Activated naive CD4-positive, alpha-beta T cell treated with anti-CD3 and anti-CD28 coated beads, Interleukin-2, amount 50 U/mL, for 72 hours (primary cell): ENCODE data around the gene RBM10. TPM values are rescaled to one million over a fixed set of nuclear protein-coding genes. Genes with fewer than 3 reads are reported as not detected.

Experiments
- ATAC-seq, 2 donors: fragments of 150-1000 bp; cut with Tn5 transposase; 2 replicates each; pipeline ENCODE4 v1.10.0; 2021; ENCODE audit warnings: mild to moderate bottlenecking in 2 of 2, moderate library complexity in 2 of 2
- DNase-seq, 2 donors: peaks; one replicate each; pipeline ENCODE4 v3.0.0; 2021 to 2022; ENCODE audit warnings: low spot score in 2 of 2
- H3K27ac Mint-ChIP-seq, 2 donors: one replicate each; pipeline ENCODE4 v1.8.0; 2022; ENCODE audit warnings: mild to moderate bottlenecking in 2 of 2, mixed read lengths in 2 of 2
- H3K36me3 Mint-ChIP-seq, 2 donors: one replicate each; pipeline ENCODE4 v1.8.0; 2022; ENCODE audit warnings: mixed read lengths in 2 of 2
- H3K9me3 Mint-ChIP-seq, 2 donors: one replicate each; pipeline ENCODE4 v1.8.0; 2022; ENCODE audit warnings: mixed read lengths in 2 of 2
- total RNA-seq, 2 donors: library from RNA; stranded (reverse); gene quantifications; one replicate each; pipeline ENCODE4 v1.2.3, GENCODE V29; 2022

The RBM10 gene
- total RNA-seq, 2 donors from 2014 or later, result 54.7 to 61.3 TPM

GRCh38 chrX:47182106-47182700 is 37.2 kb downstream of the RBM10 start:
- ATAC-seq (no peak), DNase-seq (no peak)
- H3K9me3 Mint-ChIP-seq, result no peaks in the 10 kb centered on the region
- H3K36me3 Mint-ChIP-seq, result peaks cover 4% of the 10 kb centered on the region in 2 donors
- H3K27ac Mint-ChIP-seq, result no peak overlapping the region

- H3K9me3 Mint-ChIP-seq, result no peaks in the 10 kb centered on the region
- H3K36me3 Mint-ChIP-seq, result peaks cover 4% of the 10 kb centered on the region in 2 donors
- H3K27ac Mint-ChIP-seq, result no peak overlapping the region
- DNase-seq (no peak), ATAC-seq (no peak)
These were observed 39.5 kb downstream of the RBM10 start for GRCh38 chrX:47184486-47184885.

GRCh38 chrX:47185241-47185640 is 40.2 kb downstream of the RBM10 start:
- Mint-ChIP-seq H3K36me3 (peaks cover 4% of the 10 kb centered on the region in 2 donors), H3K27ac (peak overlapping the region in 1 of 2 donors; percentile 44), H3K9me3 (no peaks in the 10 kb centered on the region)
- DNase-seq, result no peak
- ATAC-seq, result no peak

GRCh38 chrX:47186096-47186740 is 41.2 kb downstream of the RBM10 start:
- Mint-ChIP-seq H3K36me3 (peaks cover 4 to 10% of the 10 kb centered on the region in 2 donors), H3K9me3 (no peaks in the 10 kb centered on the region), H3K27ac (peak overlapping the region in 1 of 2 donors; percentile 22)
- no peak for ATAC-seq
- no peak for DNase-seq

GRCh38 chrX:47187106-47187677 is 42.2 kb downstream of the RBM10 start:
- Mint-ChIP-seq H3K27ac (peak overlapping the region; percentile 50 to 81), H3K36me3 (peaks cover 4 to 11% of the 10 kb centered on the region in 2 donors), H3K9me3 (no peaks in the 10 kb centered on the region)
- no peak for ATAC-seq
- no peak for DNase-seq

- no peak overlapping the region for H3K27ac Mint-ChIP-seq
- no peak for ATAC-seq
- H3K9me3 Mint-ChIP-seq, result no peaks in the 10 kb centered on the region
- peaks cover 19 to 23% of the 10 kb centered on the region in 2 donors for H3K36me3 Mint-ChIP-seq
- DNase-seq, result no peak
These were observed 44.9 kb downstream of the RBM10 start for GRCh38 chrX:47189906-47190305.

- ATAC-seq, result peak; percentile 81
- DNase-seq, result peak; percentile 72 to 83
- peak overlapping the region; percentile 93 to 97 for H3K27ac Mint-ChIP-seq
- no peaks in the 10 kb centered on the region for H3K9me3 Mint-ChIP-seq
- H3K36me3 Mint-ChIP-seq, result peaks cover 24% of the 10 kb centered on the region in 2 donors
These were observed 45.6 kb downstream of the RBM10 start for GRCh38 chrX:47190445-47191269.

- DNase-seq (peak in 1 of 2 donors; percentile 19), ATAC-seq (peak; percentile 11 to 23)
- Mint-ChIP-seq H3K36me3 (peaks cover 28 to 31% of the 10 kb centered on the region in 2 donors), H3K27ac (peak overlapping the region; percentile 93 to 97), H3K9me3 (no peaks in the 10 kb centered on the region)
These were observed 46.3 kb downstream of the RBM10 start for GRCh38 chrX:47191331-47191730.

- Mint-ChIP-seq H3K27ac (peak overlapping the region in 1 of 2 donors; percentile 93), H3K36me3 (peaks cover 30 to 31% of the 10 kb centered on the region in 2 donors), H3K9me3 (no peaks in the 10 kb centered on the region)
- ATAC-seq, result no peak
- DNase-seq, result no peak
These were observed 46.9 kb downstream of the RBM10 start for GRCh38 chrX:47191806-47192401.

GRCh38 chrX:47193475-47194193 is 48.6 kb downstream of the RBM10 start, which contains the start of gene UBA1:
Gene UBA1, plus strand, starts transcription at chrX:47193829. Its CDS starts 4,974 bp downstream, at chrX:47198803.
- ATAC-seq (peak; percentile 73 to 77), DNase-seq (peak; percentile 88)
- no peaks in the 10 kb centered on the region for H3K9me3 Mint-ChIP-seq
- peak within 1 kb of the TSS; percentile 95 to 99 for H3K27ac Mint-ChIP-seq
- peaks cover 30 to 33% of the 10 kb centered on the region in 2 donors for H3K36me3 Mint-ChIP-seq

- peaks cover 30 to 36% of the 10 kb centered on the region in 2 donors for H3K36me3 Mint-ChIP-seq
- ATAC-seq (no peak), DNase-seq (no peak)
- H3K9me3 Mint-ChIP-seq, result no peaks in the 10 kb centered on the region
- H3K27ac Mint-ChIP-seq, result peak overlapping the region; percentile 95 to 99
These were observed 49.3 kb downstream of the RBM10 start for GRCh38 chrX:47194194-47194787.

- no peak for ATAC-seq
- Mint-ChIP-seq H3K9me3 (no peaks in the 10 kb centered on the region), H3K27ac (peak overlapping the region; percentile 92 to 95), H3K36me3 (peaks cover 31 to 35% of the 10 kb centered on the region in 2 donors)
- DNase-seq, result no peak
These were observed 51.1 kb downstream of the RBM10 start for GRCh38 chrX:47196098-47196497.

GRCh38 chrX:47197526-47197925 is 52.5 kb downstream of the RBM10 start:
- Mint-ChIP-seq H3K9me3 (no peaks in the 10 kb centered on the region), H3K36me3 (peaks cover 29 to 35% of the 10 kb centered on the region in 2 donors), H3K27ac (peak overlapping the region; percentile 29 to 95)
- no peak for ATAC-seq
- DNase-seq, result no peak

- DNase-seq (no peak), ATAC-seq (no peak)
- no peaks in the 10 kb centered on the region for H3K9me3 Mint-ChIP-seq
- H3K27ac Mint-ChIP-seq, result peak overlapping the region in 1 of 2 donors; percentile 76
- peaks cover 29 to 35% of the 10 kb centered on the region in 2 donors for H3K36me3 Mint-ChIP-seq
These were observed 53.1 kb downstream of the RBM10 start for GRCh38 chrX:47198026-47198686.

GRCh38 chrX:47198687-47199080 is 53.7 kb downstream of the RBM10 start:
- peak overlapping the region in 1 of 2 donors; percentile 76 for H3K27ac Mint-ChIP-seq
- DNase-seq (no peak), ATAC-seq (no peak)
- no peaks in the 10 kb centered on the region for H3K9me3 Mint-ChIP-seq
- peaks cover 24 to 31% of the 10 kb centered on the region in 2 donors for H3K36me3 Mint-ChIP-seq
